Caco-2 (cell line): Measurements from ENCODE around the gene IL11. TPM values are rescaled to one million over a fixed set of nuclear protein-coding genes. Genes with fewer than 3 reads are reported as not detected.

Source experiments
- BruUV-seq: library from RNA; stranded (reverse); fragments of 400-500 nt; replicated peaks from 2 replicates; lab custom pipeline; 2021; lab: Mats Ljungman, UMichigan
- CTCF ChIA-PET: fragments of 300-600 bp; sonication (Branson Sonifier 250); formaldehyde crosslinking; loops from one replicate; lab custom pipeline; 2022; ENCODE audit warnings: antibody characterized with exemption; lab: Charles Lee
- POLR2A ChIA-PET: fragments of 300-600 bp; sonication (Branson Sonifier 250); formaldehyde crosslinking; loops from one replicate; lab custom pipeline; 2022; ENCODE audit warnings: antibody characterized with exemption; lab: Charles Lee
- DNase-seq, 2 experiments: peaks; one replicate each; pipeline versions ENCODE4 v3.0.0 to v3.0.0-alpha.2; 2020 to 2022
- H3K27me3 ChIP-seq: replicated peaks from 2 replicates; pipeline ENCODE4 v1.6.0; 2011; ENCODE audit warnings: low read length; ENCODE audit not compliant: control insufficient read depth, insufficient read depth
- H3K36me3 ChIP-seq: 2 replicates; pipeline ENCODE4 v1.5.1; 2011; ENCODE audit warnings: low read length; ENCODE audit not compliant: control insufficient read depth, insufficient read depth
- H3K4me1 ChIP-seq: fragments of 250-450 bp; sonication (Bioruptor Pico); 2 replicates; pipeline ENCODE4 v1.5.1; 2020; ENCODE audit warnings: mild to moderate bottlenecking
- H3K4me3 ChIP-seq: 2 replicates; pipeline ENCODE4 v1.5.1; 2011; ENCODE audit warnings: low read depth, mild to moderate bottlenecking, control low read depth, low read length
- H3K9me3 ChIP-seq: fragments of 250-450 bp; sonication (Bioruptor Pico); 2 replicates; pipeline ENCODE4 v1.5.1; 2020; ENCODE audit warnings: mild to moderate bottlenecking, moderate library complexity
- H3K27ac Mint-ChIP-seq: one replicate; pipeline ENCODE4 v1.8.0; 2022; ENCODE audit warnings: mixed read lengths; ENCODE audit not compliant: unreplicated experiment
- H3K27me3 Mint-ChIP-seq: one replicate; pipeline ENCODE4 v1.8.0; 2022; ENCODE audit warnings: mixed read lengths; ENCODE audit not compliant: insufficient read depth, unreplicated experiment
- H3K36me3 Mint-ChIP-seq: one replicate; pipeline ENCODE4 v1.8.0; 2022; ENCODE audit warnings: mild to moderate bottlenecking, mixed read lengths; ENCODE audit not compliant: insufficient read depth, unreplicated experiment
- H3K4me1 Mint-ChIP-seq: one replicate; pipeline ENCODE4 v1.8.0; 2022; ENCODE audit warnings: low read depth, mixed read lengths; ENCODE audit not compliant: unreplicated experiment
- H3K4me3 Mint-ChIP-seq: one replicate; pipeline ENCODE4 v1.8.0; 2022; ENCODE audit warnings: mild to moderate bottlenecking, moderate library complexity, mixed read lengths; ENCODE audit not compliant: unreplicated experiment
- H3K9me3 Mint-ChIP-seq: one replicate; pipeline ENCODE4 v1.8.0; 2022; ENCODE audit warnings: mixed read lengths; ENCODE audit not compliant: unreplicated experiment
- CTCF ChIP-seq, 2 experiments: fragments of 200-600 bp in 1 of 2; IDR thresholded peaks; 1 replicate in 1 of 2; 2 replicates in 1 of 2; pipeline versions ENCODE4 v1.5.1 to v1.8.0; 2011 to 2022; ENCODE audit warnings: antibody characterized with exemption in 1 of 2, control low read depth in 1 of 2, inconsistent platforms in 1 of 2, low read depth in 1 of 2, low read length in 1 of 2, mild to moderate bottlenecking in 1 of 2, moderate library complexity in 1 of 2; ENCODE audit not compliant: insufficient read depth in 1 of 2, severe bottlenecking in 1 of 2, unreplicated experiment in 1 of 2
- intact Hi-C: fragments of 100-400 bp; cut with micrococcal nuclease; formaldehyde crosslinking; loops from one replicate; pipeline ENCODE4 v1.10.0; 2022; ENCODE audit not compliant: unreplicated experiment
- total RNA-seq: library from RNA; stranded (reverse); gene quantifications from 2 replicates; pipeline ENCODE4 v1.2.3, GENCODE V29; 2022

The IL11 gene
- total RNA-seq, 1 experiment from 2014 or later, result 0.70 TPM

GRCh38 chr19:55382013-55382412, 11.8 kb upstream of the IL11 start:
- peak overlapping the region; percentile 93 for H3K4me3 Mint-ChIP-seq
- ChIA-PET POLR2A (no interaction called here), CTCF (no interaction called here)
- Histone ChIP-seq H3K27me3 (no peaks in the 10 kb centered on the region), H3K4me3 (no peak overlapping the region), H3K4me1 (peaks cover 13% of the 10 kb centered on the region), H3K9me3 (no peaks in the 10 kb centered on the region), H3K36me3 (peaks cover 2% of the 10 kb centered on the region)
- H3K27me3 Mint-ChIP-seq, result no peaks in the 10 kb centered on the region
- no peaks in the 10 kb centered on the region for H3K9me3 Mint-ChIP-seq
- peaks cover 17% of the 10 kb centered on the region for H3K4me1 Mint-ChIP-seq
- no peak for TF ChIP-seq CTCF (IDR thresholded peaks at IDR 0.05; ENCODE audit: insufficient read depth in 1 of 2, low read depth in 1 of 2, low read length in 1 of 2, severe bottlenecking in 1 of 2, unreplicated experiment in 1 of 2)
- peaks cover 27% of the 10 kb centered on the region for H3K36me3 Mint-ChIP-seq
- BruUV-seq, result no TSS peak
- intact Hi-C loops, result loop anchor here (10.0 kb wide), 1 partner anchor 253 kb away; no protein-coding TSS in a partner anchor
- no peak for DNase-seq
- H3K27ac Mint-ChIP-seq, result peak overlapping the region; percentile 89

GRCh38 chr19:55379174-55379573, 8.9 kb upstream of the IL11 start:
- ChIA-PET CTCF (no interaction called here), POLR2A (no interaction called here)
- peaks cover 23% of the 10 kb centered on the region for H3K36me3 Mint-ChIP-seq
- peaks cover 31% of the 10 kb centered on the region for H3K4me1 ChIP-seq
- H3K9me3 Mint-ChIP-seq, result no peaks in the 10 kb centered on the region
- no peaks in the 10 kb centered on the region for H3K27me3 ChIP-seq
- H3K4me3 Mint-ChIP-seq, result no peak overlapping the region
- peaks cover 19% of the 10 kb centered on the region for H3K4me1 Mint-ChIP-seq
- DNase-seq, result no peak
- no TSS peak for BruUV-seq
- H3K27me3 Mint-ChIP-seq, result no peaks in the 10 kb centered on the region
- intact Hi-C loops, result no loop called here
- no peak for TF ChIP-seq CTCF (IDR thresholded peaks at IDR 0.05; ENCODE audit: insufficient read depth in 1 of 2, low read depth in 1 of 2, low read length in 1 of 2, severe bottlenecking in 1 of 2, unreplicated experiment in 1 of 2)
- no peak overlapping the region for H3K27ac Mint-ChIP-seq
- H3K4me3 ChIP-seq, result no peak overlapping the region
- H3K9me3 ChIP-seq, result no peaks in the 10 kb centered on the region
- H3K36me3 ChIP-seq, result peaks cover 2% of the 10 kb centered on the region; the same call in 1 of the 2 replicates

GRCh38 chr19:55377356-55378131, 7.3 kb upstream of the IL11 start:
- DNase-seq, result no peak
- H3K27me3 Mint-ChIP-seq, result no peaks in the 10 kb centered on the region
- POLR2A ChIA-PET, result interaction anchor here (0.6 kb wide), 1 partner anchor 769 kb away, joined by 3 read pairs; no protein-coding TSS in a partner anchor

More at GRCh38 chr19:55377356-55378131, 7.3 kb upstream of the IL11 start:
- Histone ChIP-seq H3K4me1 (peaks cover 37% of the 10 kb centered on the region), H3K4me3 (no peak overlapping the region), H3K9me3 (no peaks in the 10 kb centered on the region), H3K27me3 (no peaks in the 10 kb centered on the region), H3K36me3 (peaks cover 2% of the 10 kb centered on the region; the same call in 1 of the 2 replicates)
- Mint-ChIP-seq H3K4me3 (no peak overlapping the region), H3K27ac (no peak overlapping the region), H3K4me1 (peaks cover 25% of the 10 kb centered on the region), H3K36me3 (peaks cover 30% of the 10 kb centered on the region), H3K9me3 (no peaks in the 10 kb centered on the region)
- intact Hi-C loops, result no loop called here
- TF ChIP-seq CTCF (IDR thresholded peaks at IDR 0.05; ENCODE audit: insufficient read depth in 1 of 2, low read depth in 1 of 2, low read length in 1 of 2, severe bottlenecking in 1 of 2, unreplicated experiment in 1 of 2), result no peak
- CTCF ChIA-PET, result interaction anchor here (1.3 kb wide), 1 partner anchor 64 kb away, joined by 3 read pairs; no protein-coding TSS in a partner anchor
- BruUV-seq, result no TSS peak
